GM12872 (cell line): ENCODE data around the gene TNFRSF18.

Source experiments
- TF ChIP-seq, protein P1 (sequence below): IDR thresholded peaks from 3 replicates; pipeline ENCODE4 v1.5.1; 2011; ENCODE audit warnings: low read depth, mild to moderate bottlenecking, low read length, moderate library complexity; ENCODE audit not compliant: insufficient read depth

Gene TNFRSF18

DNA sequence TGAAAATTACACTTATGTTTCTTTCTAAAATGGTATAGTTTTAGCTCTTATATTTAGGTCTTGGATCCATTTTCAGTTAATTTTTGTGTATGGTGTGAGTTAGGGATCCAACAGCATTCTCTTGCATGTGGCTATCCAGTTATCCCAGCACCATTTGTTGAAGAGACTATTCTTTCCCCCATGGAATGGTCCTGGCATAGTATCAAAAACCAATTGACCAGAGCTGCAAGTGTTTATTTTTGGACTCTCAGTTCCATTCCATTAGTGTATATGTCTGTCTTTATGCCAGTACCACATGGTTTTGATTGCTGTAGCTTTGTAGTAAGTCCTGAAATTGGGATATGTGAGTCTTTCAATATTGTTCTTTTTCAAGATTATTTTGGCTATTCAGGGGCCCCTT, 18.5 kb downstream of the TNFRSF18 start:
- TF ChIP-seq, protein P1, sequence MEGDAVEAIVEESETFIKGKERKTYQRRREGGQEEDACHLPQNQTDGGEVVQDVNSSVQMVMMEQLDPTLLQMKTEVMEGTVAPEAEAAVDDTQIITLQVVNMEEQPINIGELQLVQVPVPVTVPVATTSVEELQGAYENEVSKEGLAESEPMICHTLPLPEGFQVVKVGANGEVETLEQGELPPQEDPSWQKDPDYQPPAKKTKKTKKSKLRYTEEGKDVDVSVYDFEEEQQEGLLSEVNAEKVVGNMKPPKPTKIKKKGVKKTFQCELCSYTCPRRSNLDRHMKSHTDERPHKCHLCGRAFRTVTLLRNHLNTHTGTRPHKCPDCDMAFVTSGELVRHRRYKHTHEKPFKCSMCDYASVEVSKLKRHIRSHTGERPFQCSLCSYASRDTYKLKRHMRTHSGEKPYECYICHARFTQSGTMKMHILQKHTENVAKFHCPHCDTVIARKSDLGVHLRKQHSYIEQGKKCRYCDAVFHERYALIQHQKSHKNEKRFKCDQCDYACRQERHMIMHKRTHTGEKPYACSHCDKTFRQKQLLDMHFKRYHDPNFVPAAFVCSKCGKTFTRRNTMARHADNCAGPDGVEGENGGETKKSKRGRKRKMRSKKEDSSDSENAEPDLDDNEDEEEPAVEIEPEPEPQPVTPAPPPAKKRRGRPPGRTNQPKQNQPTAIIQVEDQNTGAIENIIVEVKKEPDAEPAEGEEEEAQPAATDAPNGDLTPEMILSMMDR: no peak

GRCh38 chr1:1185101-1185765, 21.2 kb downstream of the TNFRSF18 start:
- TF ChIP-seq, protein P1: no peak

- TF ChIP-seq, protein P1: no peak
Measured at GRCh38 chr1:1183833-1184775, 22.3 kb downstream of the TNFRSF18 start.

GRCh38 chr1:1183221-1183747, 23.1 kb downstream of the TNFRSF18 start:
- TF ChIP-seq, protein P1: no peak

DNA sequence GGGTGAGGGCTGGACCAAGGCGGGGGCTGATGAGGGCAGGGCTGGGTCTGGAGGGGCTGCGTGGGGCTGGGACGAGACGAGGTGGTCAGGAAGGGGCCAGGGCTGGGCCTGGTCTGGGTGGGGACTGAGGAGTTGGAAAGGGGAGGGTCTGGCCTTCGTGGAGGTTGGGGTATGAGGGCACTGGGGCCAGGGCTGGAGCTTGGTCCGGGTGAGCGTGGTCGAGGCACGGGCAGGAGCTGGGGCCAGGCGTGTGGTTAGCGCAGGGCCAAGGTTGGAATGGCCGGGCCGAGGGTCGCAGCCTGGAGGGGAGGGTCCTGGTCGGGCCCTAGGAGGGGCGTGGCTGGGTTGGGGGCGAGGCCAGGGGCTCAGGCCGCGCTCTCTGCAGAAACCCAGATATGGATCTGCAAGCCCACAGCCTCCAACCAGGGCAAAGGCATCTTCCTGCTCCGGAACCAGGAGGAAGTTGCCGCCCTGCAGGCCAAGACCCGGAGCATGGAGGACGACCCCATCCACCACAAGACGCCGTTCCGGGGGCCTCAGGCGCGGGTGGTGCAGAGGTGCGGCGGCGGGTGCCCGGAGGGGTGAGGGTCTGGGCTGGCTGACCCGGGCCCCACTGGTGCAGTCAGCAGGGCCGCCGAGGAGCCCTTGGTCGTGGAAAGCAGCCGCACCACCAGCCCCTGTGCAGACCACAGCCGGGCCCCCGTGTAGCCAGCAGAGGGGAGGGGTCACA, 23.7 kb downstream of the TNFRSF18 start:
- TF ChIP-seq, protein P1: no peak

DNA sequence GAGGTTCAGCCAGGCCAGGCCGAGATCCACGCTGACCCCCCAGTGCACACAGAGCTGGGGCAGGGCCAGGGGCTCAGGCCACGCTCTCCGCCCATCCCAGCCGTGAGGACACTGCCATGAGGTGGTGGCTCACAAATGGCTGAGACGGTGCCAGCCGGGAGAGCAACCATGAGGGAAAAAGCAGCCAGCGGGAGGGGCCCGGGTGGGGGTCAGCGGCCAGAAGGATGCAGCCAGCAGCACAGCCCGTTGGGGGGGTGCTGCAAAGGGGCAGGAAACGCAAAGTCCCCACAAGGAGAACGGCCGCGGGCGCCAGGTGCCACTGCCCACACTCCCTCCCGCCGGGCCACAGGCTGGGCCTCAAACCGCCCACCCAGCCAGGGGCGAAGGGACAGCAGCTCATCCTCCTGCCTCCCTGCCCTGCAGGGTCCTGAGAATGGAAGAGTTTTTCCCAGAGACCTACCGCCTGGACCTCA, 24.4 kb downstream of the TNFRSF18 start:
- TF ChIP-seq, protein P1: no peak
